ENCODE results near the gene PHKA1.

PHKA1 gene

DNA sequence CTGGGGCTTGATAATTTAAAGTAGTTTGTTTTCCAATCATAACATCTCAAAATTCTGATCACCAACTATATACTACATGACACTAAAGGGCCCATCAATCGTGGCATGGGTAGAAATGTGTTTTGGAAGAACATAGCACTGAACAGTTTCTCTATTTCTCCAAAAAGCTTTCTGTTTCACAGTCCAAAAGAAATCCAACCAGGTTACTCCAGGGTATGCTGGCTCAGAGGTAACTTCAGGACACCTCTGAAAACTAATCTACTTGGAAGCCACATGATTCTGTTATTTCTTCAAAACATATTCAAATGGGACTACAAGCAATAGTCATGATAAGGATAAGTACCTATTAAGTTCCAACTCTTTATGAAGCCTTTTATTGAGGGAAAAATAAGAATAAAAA is 8.3 kb downstream of the PHKA1 start:
- H3K4me3 ChIP-seq (ENCODE audit: low read depth, low read length) = no peak overlapping the region
- no peaks in the 10 kb centered on the region for H3K36me3 ChIP-seq (ENCODE audit: control insufficient read depth, insufficient read depth, low read length)
- H3K79me2 ChIP-seq = no peaks in the 10 kb centered on the region
- no peaks in the 10 kb centered on the region for H3K9me3 ChIP-seq (ENCODE audit: control insufficient read depth, low read length)
- no peaks in the 10 kb centered on the region for H3K27me3 ChIP-seq (ENCODE audit: control insufficient read depth, insufficient read depth, low read length)
- peak overlapping the region; percentile 21 for H3K4me2 ChIP-seq (ENCODE audit: low read length)
- peak overlapping the region; percentile 78 for H3K27ac ChIP-seq
- H2AFZ ChIP-seq = no peak overlapping the region
- TF ChIP-seq, protein P1, sequence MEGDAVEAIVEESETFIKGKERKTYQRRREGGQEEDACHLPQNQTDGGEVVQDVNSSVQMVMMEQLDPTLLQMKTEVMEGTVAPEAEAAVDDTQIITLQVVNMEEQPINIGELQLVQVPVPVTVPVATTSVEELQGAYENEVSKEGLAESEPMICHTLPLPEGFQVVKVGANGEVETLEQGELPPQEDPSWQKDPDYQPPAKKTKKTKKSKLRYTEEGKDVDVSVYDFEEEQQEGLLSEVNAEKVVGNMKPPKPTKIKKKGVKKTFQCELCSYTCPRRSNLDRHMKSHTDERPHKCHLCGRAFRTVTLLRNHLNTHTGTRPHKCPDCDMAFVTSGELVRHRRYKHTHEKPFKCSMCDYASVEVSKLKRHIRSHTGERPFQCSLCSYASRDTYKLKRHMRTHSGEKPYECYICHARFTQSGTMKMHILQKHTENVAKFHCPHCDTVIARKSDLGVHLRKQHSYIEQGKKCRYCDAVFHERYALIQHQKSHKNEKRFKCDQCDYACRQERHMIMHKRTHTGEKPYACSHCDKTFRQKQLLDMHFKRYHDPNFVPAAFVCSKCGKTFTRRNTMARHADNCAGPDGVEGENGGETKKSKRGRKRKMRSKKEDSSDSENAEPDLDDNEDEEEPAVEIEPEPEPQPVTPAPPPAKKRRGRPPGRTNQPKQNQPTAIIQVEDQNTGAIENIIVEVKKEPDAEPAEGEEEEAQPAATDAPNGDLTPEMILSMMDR (IDR thresholded peaks at IDR 0.05) = no peak
- H3K4me1 ChIP-seq = peaks cover 4% of the 10 kb centered on the region
- no peak overlapping the region for H3K9ac ChIP-seq

DNA sequence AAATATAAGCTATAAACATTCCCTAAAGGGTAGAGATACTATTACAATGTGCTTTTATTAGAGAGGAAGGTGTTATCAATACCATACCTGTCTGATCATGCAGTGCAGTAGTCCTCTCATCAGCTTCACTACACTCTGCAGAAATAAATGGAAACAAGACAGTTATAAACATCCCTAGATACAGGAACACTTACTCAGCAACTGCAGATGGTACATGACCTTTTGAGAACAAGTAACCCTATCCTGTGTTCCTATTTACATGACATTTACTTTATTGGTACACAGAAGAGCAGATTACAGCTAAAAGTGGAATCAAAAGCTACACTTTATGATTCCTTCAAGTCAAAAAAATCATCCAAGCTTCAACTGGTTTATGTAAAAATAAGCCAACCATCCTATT is 9.0 kb downstream of the PHKA1 start:
- Histone ChIP-seq H3K27ac (peak overlapping the region; percentile 78), H3K27me3 (ENCODE audit: control insufficient read depth, insufficient read depth, low read length) (no peaks in the 10 kb centered on the region), H2AFZ (no peak overlapping the region), H3K4me2 (ENCODE audit: low read length) (no peak overlapping the region), H3K79me2 (no peaks in the 10 kb centered on the region), H3K9ac (no peak overlapping the region), H3K36me3 (ENCODE audit: control insufficient read depth, insufficient read depth, low read length) (no peaks in the 10 kb centered on the region), H3K9me3 (ENCODE audit: control insufficient read depth, low read length) (no peaks in the 10 kb centered on the region), H3K4me1 (peaks cover 4% of the 10 kb centered on the region), H3K4me3 (ENCODE audit: low read depth, low read length) (no peak overlapping the region)
- TF ChIP-seq, protein P1 (IDR thresholded peaks at IDR 0.05) = no peak

DNA sequence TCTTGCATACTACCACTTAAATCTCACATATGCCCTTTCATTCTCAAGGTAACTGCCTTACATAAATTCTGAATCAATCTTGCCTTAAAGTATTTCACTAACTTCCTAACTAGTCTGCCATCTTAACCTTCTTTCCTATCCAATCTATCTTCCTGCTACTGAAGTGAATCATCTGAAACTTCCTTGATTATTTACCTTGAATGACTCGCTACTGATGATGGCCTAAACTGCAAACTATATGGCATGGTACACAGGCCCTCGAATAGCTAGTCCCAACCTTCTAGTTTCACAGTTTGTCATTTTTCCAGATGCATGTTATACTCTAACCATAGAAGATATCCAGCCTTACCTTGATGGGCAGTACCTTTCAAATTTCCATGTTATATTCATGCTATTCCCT is 19.9 kb downstream of the PHKA1 start:
- no peaks in the 10 kb centered on the region for H3K4me1 ChIP-seq
- no peaks in the 10 kb centered on the region for H3K36me3 ChIP-seq (ENCODE audit: control insufficient read depth, insufficient read depth, low read length)
- no peak overlapping the region for H3K9ac ChIP-seq
- TF ChIP-seq, protein P1 (IDR thresholded peaks at IDR 0.05) = no peak
- no peak overlapping the region for H3K4me2 ChIP-seq (ENCODE audit: low read length)
- H3K27me3 ChIP-seq (ENCODE audit: control insufficient read depth, insufficient read depth, low read length) = no peaks in the 10 kb centered on the region
- H3K9me3 ChIP-seq (ENCODE audit: control insufficient read depth, low read length) = no peaks in the 10 kb centered on the region
- no peaks in the 10 kb centered on the region for H3K79me2 ChIP-seq
- no peak overlapping the region for H2AFZ ChIP-seq
- H3K27ac ChIP-seq = no peak overlapping the region
- no peak overlapping the region for H3K4me3 ChIP-seq (ENCODE audit: low read depth, low read length)

DNA sequence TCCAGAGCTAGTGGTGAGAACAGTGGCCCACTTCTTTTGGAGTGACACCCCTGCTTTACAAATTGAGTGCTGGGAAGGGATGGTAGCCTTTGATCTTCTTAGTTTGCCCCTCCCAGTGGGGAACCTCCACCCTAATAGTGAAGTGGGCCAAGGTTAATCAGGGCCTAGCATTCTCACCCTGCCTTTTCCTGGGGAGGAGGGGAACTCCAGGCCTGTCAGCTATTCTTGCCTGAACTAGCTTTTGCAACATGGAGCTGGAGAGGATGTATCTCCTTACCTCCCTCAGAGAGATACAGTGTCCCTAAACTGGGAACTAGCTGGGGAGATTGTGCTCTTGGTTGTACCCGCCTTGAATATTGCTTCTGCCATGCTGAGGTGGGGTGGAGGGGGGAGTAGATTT is 20.6 kb downstream of the PHKA1 start:
- no peak overlapping the region for H3K9ac ChIP-seq
- H2AFZ ChIP-seq = no peak overlapping the region
- H3K36me3 ChIP-seq (ENCODE audit: control insufficient read depth, insufficient read depth, low read length) = no peaks in the 10 kb centered on the region
- H3K27ac ChIP-seq = no peak overlapping the region
- H3K9me3 ChIP-seq (ENCODE audit: control insufficient read depth, low read length) = no peaks in the 10 kb centered on the region
- H3K4me3 ChIP-seq (ENCODE audit: low read depth, low read length) = no peak overlapping the region
- TF ChIP-seq, protein P1 (IDR thresholded peaks at IDR 0.05) = no peak
- H3K79me2 ChIP-seq = no peaks in the 10 kb centered on the region
- H3K4me1 ChIP-seq = no peaks in the 10 kb centered on the region
- no peak overlapping the region for H3K4me2 ChIP-seq (ENCODE audit: low read length)
- H3K27me3 ChIP-seq (ENCODE audit: control insufficient read depth, insufficient read depth, low read length) = no peaks in the 10 kb centered on the region

DNA sequence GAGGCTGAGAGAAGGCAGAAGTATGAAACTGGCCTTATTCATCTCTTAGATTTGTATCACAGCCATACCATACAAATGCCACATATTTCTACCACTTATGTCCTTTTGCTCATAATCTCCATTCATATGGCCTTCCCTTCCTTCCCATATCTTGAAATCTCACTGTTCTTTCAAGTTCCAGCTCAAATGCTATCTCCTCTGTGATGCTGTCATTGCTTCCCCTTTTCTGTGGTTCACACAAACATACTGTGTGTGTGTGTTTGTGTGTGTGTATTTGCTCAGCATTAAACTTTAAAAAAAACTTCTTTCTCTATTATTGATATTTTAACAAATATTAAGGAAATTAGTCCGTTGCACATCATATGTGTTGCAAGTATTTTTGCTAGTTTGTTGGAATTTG is 26.7 kb downstream of the PHKA1 start:
- Histone ChIP-seq H3K27ac (no peak overlapping the region), H3K27me3 (ENCODE audit: control insufficient read depth, insufficient read depth, low read length) (no peaks in the 10 kb centered on the region), H3K9me3 (ENCODE audit: control insufficient read depth, low read length) (no peaks in the 10 kb centered on the region), H2AFZ (no peak overlapping the region), H3K36me3 (ENCODE audit: control insufficient read depth, insufficient read depth, low read length) (no peaks in the 10 kb centered on the region), H3K4me3 (ENCODE audit: low read depth, low read length) (no peak overlapping the region), H3K4me1 (peaks cover 6% of the 10 kb centered on the region), H3K4me2 (ENCODE audit: low read length) (no peak overlapping the region), H3K9ac (no peak overlapping the region), H3K79me2 (no peaks in the 10 kb centered on the region)
- TF ChIP-seq, protein P1 (IDR thresholded peaks at IDR 0.05) = no peak
